ENCODE data around the gene CYP39A1.

Gene CYP39A1

GRCh38 chr6:46586906-46587305 lies 65.7 kb downstream of the CYP39A1 start:
- no peak for TF ChIP-seq ZNF274 (IDR thresholded peaks at IDR 0.05; ENCODE audit: low read depth, low read length)
- no peak overlapping the region for H3K4me3 ChIP-seq (ENCODE audit: low read length)

GRCh38 chr6:46584586-46584985 lies 68.0 kb downstream of the CYP39A1 start:
- no peak overlapping the region for H3K4me3 ChIP-seq (ENCODE audit: low read length)
- TF ChIP-seq ZNF274 (IDR thresholded peaks at IDR 0.05; ENCODE audit: low read depth, low read length): no peak

GRCh38 chr6:46583721-46584120 lies 68.9 kb downstream of the CYP39A1 start:
- no peak overlapping the region for H3K4me3 ChIP-seq (ENCODE audit: low read length)
- TF ChIP-seq ZNF274 (IDR thresholded peaks at IDR 0.05; ENCODE audit: low read depth, low read length): no peak

- TF ChIP-seq ZNF274 (IDR thresholded peaks at IDR 0.05; ENCODE audit: low read depth, low read length): no peak
Measured at GRCh38 chr6:46583081-46583480, 69.5 kb downstream of the CYP39A1 start.

GRCh38 chr6:46581459-46582177 lies 71.0 kb downstream of the CYP39A1 start:
- no peak overlapping the region for H3K4me3 ChIP-seq (ENCODE audit: low read length)
- no peak for TF ChIP-seq ZNF274 (IDR thresholded peaks at IDR 0.05; ENCODE audit: low read depth, low read length)

More at GRCh38 chr6:46583081-46583480, 69.5 kb downstream of the CYP39A1 start:
- H3K4me3 ChIP-seq (ENCODE audit: low read length): no peak overlapping the region

- TF ChIP-seq ZNF274 (IDR thresholded peaks at IDR 0.05; ENCODE audit: low read depth, low read length): no peak
- H3K4me3 ChIP-seq (ENCODE audit: low read length): no peak overlapping the region
Measured at GRCh38 chr6:46575530-46575929, 77.1 kb downstream of the CYP39A1 start.

GRCh38 chr6:46573140-46573539 lies 79.5 kb downstream of the CYP39A1 start:
- no peak overlapping the region for H3K4me3 ChIP-seq (ENCODE audit: low read length)
- no peak for TF ChIP-seq ZNF274 (IDR thresholded peaks at IDR 0.05; ENCODE audit: low read depth, low read length)

- TF ChIP-seq ZNF274 (IDR thresholded peaks at IDR 0.05; ENCODE audit: low read depth, low read length): no peak
Measured at GRCh38 chr6:46565531-46565930, 87.1 kb downstream of the CYP39A1 start.

GRCh38 chr6:46563924-46564323 lies 88.7 kb downstream of the CYP39A1 start:
- H3K4me3 ChIP-seq (ENCODE audit: low read length): no peak overlapping the region
- no peak for TF ChIP-seq ZNF274 (IDR thresholded peaks at IDR 0.05; ENCODE audit: low read depth, low read length)

More at GRCh38 chr6:46565531-46565930, 87.1 kb downstream of the CYP39A1 start:
- no peak overlapping the region for H3K4me3 ChIP-seq (ENCODE audit: low read length)

- TF ChIP-seq ZNF274 (IDR thresholded peaks at IDR 0.05; ENCODE audit: low read depth, low read length): no peak
- no peak overlapping the region for H3K4me3 ChIP-seq (ENCODE audit: low read length)
Measured at GRCh38 chr6:46556053-46556452, 96.6 kb downstream of the CYP39A1 start.

GRCh38 chr6:46555129-46555528 lies 97.5 kb downstream of the CYP39A1 start:
- no peak for TF ChIP-seq ZNF274 (IDR thresholded peaks at IDR 0.05; ENCODE audit: low read depth, low read length)

GRCh38 chr6:46549155-46549554 lies 103.5 kb downstream of the CYP39A1 start:
- no peak overlapping the region for H3K4me3 ChIP-seq (ENCODE audit: low read length)
- no peak for TF ChIP-seq ZNF274 (IDR thresholded peaks at IDR 0.05; ENCODE audit: low read depth, low read length)

More at GRCh38 chr6:46555129-46555528, 97.5 kb downstream of the CYP39A1 start:
- no peak overlapping the region for H3K4me3 ChIP-seq (ENCODE audit: low read length)

- TF ChIP-seq ZNF274 (IDR thresholded peaks at IDR 0.05; ENCODE audit: low read depth, low read length): no peak
- no peak overlapping the region for H3K4me3 ChIP-seq (ENCODE audit: low read length)
Measured at GRCh38 chr6:46541556-46541955, 111.1 kb downstream of the CYP39A1 start.

GRCh38 chr6:46539866-46540265 lies 112.8 kb downstream of the CYP39A1 start:
- no peak overlapping the region for H3K4me3 ChIP-seq (ENCODE audit: low read length)
- no peak for TF ChIP-seq ZNF274 (IDR thresholded peaks at IDR 0.05; ENCODE audit: low read depth, low read length)

GRCh38 chr6:46538800-46539480 lies 113.7 kb downstream of the CYP39A1 start:
- no peak for TF ChIP-seq ZNF274 (IDR thresholded peaks at IDR 0.05; ENCODE audit: low read depth, low read length)
- H3K4me3 ChIP-seq (ENCODE audit: low read length): no peak overlapping the region

Measured in GM08714 (cell line).